OCI-LY3 (cell line): ENCODE data around the gene GATA5.

Experiments
- H2AFZ ChIP-seq: fragments of 200-600, 300-600 bp; shearing (Covaris generic); 2 replicates; pipeline ENCODE4 v1.6.0; 2014; ENCODE audit warnings: antibody characterized with exemption, low read depth, low read length
- H3K27ac ChIP-seq: fragments of 200-600, 300-600 bp; sonication (generic); 2 replicates; pipeline ENCODE4 v1.5.1; 2014; ENCODE audit warnings: mild to moderate bottlenecking, low read length, moderate library complexity, mixed read lengths
- H3K27me3 ChIP-seq: fragments of 200-600, 300-600 bp; sonication (generic); 2 replicates; pipeline ENCODE4 v1.6.1; 2014; ENCODE audit warnings: low read depth, low read length, mixed read lengths
- H3K36me3 ChIP-seq: fragments of 200-600, 300-600 bp; sonication (generic); replicated peaks from 2 replicates; pipeline ENCODE3; 2014; ENCODE audit warnings: low read depth, low read length, mixed read lengths
- H3K4me1 ChIP-seq: fragments of 300-600, 200-600 bp; sonication (generic); 2 replicates; pipeline ENCODE4 v1.6.1; 2014; ENCODE audit warnings: low read length, mixed read lengths
- H3K4me2 ChIP-seq: fragments of 200-600, 300-600 bp; sonication (generic); 2 replicates; pipeline ENCODE4 v1.6.1; 2014; ENCODE audit warnings: low read length, mixed read lengths
- H3K4me3 ChIP-seq: fragments of 300-600, 200-600 bp; sonication (generic); 2 replicates; pipeline ENCODE4 v1.5.1; 2014; ENCODE audit warnings: antibody characterized with exemption, mild to moderate bottlenecking, low read length, moderate library complexity
- H3K79me2 ChIP-seq: fragments of 300-600, 200-600 bp; shearing (Covaris generic); 2 replicates; pipeline ENCODE4 v1.6.1; 2014; ENCODE audit warnings: mild to moderate bottlenecking, low read length, mixed read lengths
- H3K9ac ChIP-seq: fragments of 300-600, 200-600 bp; shearing (Covaris generic); 2 replicates; pipeline ENCODE4 v1.6.0; 2014; ENCODE audit warnings: mild to moderate bottlenecking, low read length, moderate library complexity
- H3K9me3 ChIP-seq: fragments of 200-600, 300-600 bp; shearing (Covaris generic); 2 replicates; pipeline ENCODE4 v1.6.1; 2014; ENCODE audit warnings: low read length, mixed read lengths; ENCODE audit not compliant: insufficient read depth
- H4K20me1 ChIP-seq: fragments of 200-600, 300-600 bp; sonication (generic); 2 replicates; pipeline ENCODE4 v1.6.1; 2016; ENCODE audit warnings: low read length, mixed read lengths; ENCODE audit not compliant: insufficient read depth
- CTCF ChIP-seq: fragments of 200-600, 300-600 bp; sonication (generic); IDR thresholded peaks from 2 replicates; pipeline ENCODE4 v1.5.1; 2014; ENCODE audit warnings: antibody characterized with exemption, low read length, low read depth
- EZH2phosphoT487 ChIP-seq: fragments of 200-600 bp; shearing (Covaris generic); IDR thresholded peaks from 2 replicates; pipeline ENCODE4 v1.6.1; 2018; ENCODE audit warnings: antibody characterized with exemption, mixed run types, low read depth

Gene GATA5

GRCh38 chr20:62460678-62461077 lies 15.1 kb downstream of the GATA5 start:
- no peak overlapping the region for H3K27ac ChIP-seq
- H4K20me1 ChIP-seq: no peaks in the 10 kb centered on the region
- no peak overlapping the region for H3K9ac ChIP-seq
- no peak overlapping the region for H3K4me2 ChIP-seq
- TF ChIP-seq CTCF (no peak), EZH2phosphoT487 (no peak)
- H3K79me2 ChIP-seq: no peaks in the 10 kb centered on the region
- H3K9me3 ChIP-seq: no peaks in the 10 kb centered on the region
- H2AFZ ChIP-seq: no peak overlapping the region
- no peaks in the 10 kb centered on the region for H3K27me3 ChIP-seq
- H3K36me3 ChIP-seq: no peaks in the 10 kb centered on the region
- no peak overlapping the region for H3K4me3 ChIP-seq
- no peaks in the 10 kb centered on the region for H3K4me1 ChIP-seq

- Histone ChIP-seq H3K36me3 (no peaks in the 10 kb centered on the region), H3K4me1 (no peaks in the 10 kb centered on the region), H3K9me3 (no peaks in the 10 kb centered on the region), H3K27ac (no peak overlapping the region), H3K4me2 (no peak overlapping the region), H3K27me3 (no peaks in the 10 kb centered on the region), H3K9ac (no peak overlapping the region), H3K79me2 (no peaks in the 10 kb centered on the region), H3K4me3 (no peak overlapping the region), H2AFZ (no peak overlapping the region), H4K20me1 (no peaks in the 10 kb centered on the region)
- TF ChIP-seq EZH2phosphoT487 (no peak), CTCF (no peak)
Observed at GRCh38 chr20:62459488-62459887, 16.3 kb downstream of the GATA5 start.

- Histone ChIP-seq H3K79me2 (no peaks in the 10 kb centered on the region), H3K4me2 (no peak overlapping the region), H3K4me1 (no peaks in the 10 kb centered on the region), H4K20me1 (no peaks in the 10 kb centered on the region), H2AFZ (no peak overlapping the region), H3K36me3 (no peaks in the 10 kb centered on the region), H3K9ac (no peak overlapping the region), H3K27ac (no peak overlapping the region), H3K4me3 (no peak overlapping the region), H3K9me3 (no peaks in the 10 kb centered on the region), H3K27me3 (peaks cover 8% of the 10 kb centered on the region; the same call in 1 of the 2 replicates)
- TF ChIP-seq CTCF: no peak
- no peak for TF ChIP-seq EZH2phosphoT487
Observed at GRCh38 chr20:62458275-62459251, 17.2 kb downstream of the GATA5 start.

- Histone ChIP-seq H3K4me3 (no peak overlapping the region), H3K27ac (no peak overlapping the region), H3K9me3 (no peaks in the 10 kb centered on the region)
Observed at GRCh38 chr20:62457831-62458230, 18.0 kb downstream of the GATA5 start.

More at GRCh38 chr20:62457831-62458230, 18.0 kb downstream of the GATA5 start:
- Histone ChIP-seq H4K20me1 (no peaks in the 10 kb centered on the region), H3K27me3 (peaks cover 11% of the 10 kb centered on the region), H3K36me3 (no peaks in the 10 kb centered on the region), H3K4me1 (no peaks in the 10 kb centered on the region), H3K4me2 (no peak overlapping the region), H2AFZ (no peak overlapping the region), H3K79me2 (no peaks in the 10 kb centered on the region), H3K9ac (no peak overlapping the region)
- no peak for TF ChIP-seq EZH2phosphoT487
- no peak for TF ChIP-seq CTCF
